Esophagus squamous epithelium (tissue), 4 donors: ENCODE results near the gene BPIFA3.

Source experiments
- POLR2A ChIP-seq, 4 donors: fragments of 450-650 bp; IDR thresholded peaks; one replicate each; pipeline ENCODE4 v1.6.1; 2017; ENCODE audit warnings: antibody characterized with exemption in 4 of 4, mild to moderate bottlenecking in 4 of 4, moderate library complexity in 3 of 4
- TF ChIP-seq, protein P1 (sequence below), 6 experiments: fragments of 450-650 bp in 4 of 6; fragments of 200-600 bp in 2 of 6; sonication (generic) in 2 of 6; IDR thresholded peaks; one replicate each; pipeline ENCODE4 v1.5.1; 2016 to 2019; ENCODE audit warnings: antibody characterized with exemption in 6 of 6, mild to moderate bottlenecking in 4 of 6, moderate library complexity in 4 of 6

DNA sequence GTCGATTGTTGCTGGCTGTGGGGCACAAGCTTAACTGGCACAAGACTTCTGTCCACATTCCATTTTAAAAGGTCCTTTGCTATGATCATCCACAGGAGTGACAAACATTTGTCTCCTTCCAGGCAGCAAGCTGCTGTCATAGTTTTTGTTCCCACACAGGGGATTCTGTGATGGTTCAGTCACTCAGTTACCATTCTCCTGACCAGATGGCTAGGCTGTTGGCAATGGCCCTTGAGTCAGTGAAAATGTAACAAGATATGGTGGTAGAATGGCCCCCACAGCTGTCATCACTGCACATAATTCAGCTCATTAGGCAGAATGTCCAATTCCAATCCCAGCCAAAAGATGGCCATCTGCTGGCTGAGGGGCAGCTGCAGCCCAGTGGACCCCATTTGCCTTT is 32.3 kb downstream of the BPIFA3 start:
- TF ChIP-seq, protein P1, sequence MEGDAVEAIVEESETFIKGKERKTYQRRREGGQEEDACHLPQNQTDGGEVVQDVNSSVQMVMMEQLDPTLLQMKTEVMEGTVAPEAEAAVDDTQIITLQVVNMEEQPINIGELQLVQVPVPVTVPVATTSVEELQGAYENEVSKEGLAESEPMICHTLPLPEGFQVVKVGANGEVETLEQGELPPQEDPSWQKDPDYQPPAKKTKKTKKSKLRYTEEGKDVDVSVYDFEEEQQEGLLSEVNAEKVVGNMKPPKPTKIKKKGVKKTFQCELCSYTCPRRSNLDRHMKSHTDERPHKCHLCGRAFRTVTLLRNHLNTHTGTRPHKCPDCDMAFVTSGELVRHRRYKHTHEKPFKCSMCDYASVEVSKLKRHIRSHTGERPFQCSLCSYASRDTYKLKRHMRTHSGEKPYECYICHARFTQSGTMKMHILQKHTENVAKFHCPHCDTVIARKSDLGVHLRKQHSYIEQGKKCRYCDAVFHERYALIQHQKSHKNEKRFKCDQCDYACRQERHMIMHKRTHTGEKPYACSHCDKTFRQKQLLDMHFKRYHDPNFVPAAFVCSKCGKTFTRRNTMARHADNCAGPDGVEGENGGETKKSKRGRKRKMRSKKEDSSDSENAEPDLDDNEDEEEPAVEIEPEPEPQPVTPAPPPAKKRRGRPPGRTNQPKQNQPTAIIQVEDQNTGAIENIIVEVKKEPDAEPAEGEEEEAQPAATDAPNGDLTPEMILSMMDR (IDR thresholded peaks at IDR 0.05), result no peak
- no peak for TF ChIP-seq POLR2A (IDR thresholded peaks at IDR 0.05)
